GM23338 (cell line): ENCODE results near the gene RAP1A. TPM values are rescaled to one million over a fixed set of nuclear protein-coding genes. Genes with fewer than 3 reads are reported as not detected.

ENCODE experiments used
- ATAC-seq: fragments of 200-7000 bp; cut with Tn5 transposase; 3 replicates; pipeline ENCODE4 v1.9.1; 2020
- DNase-seq: peaks from one replicate; pipeline ENCODE4 v3.0.0-alpha.2; 2015; ENCODE audit warnings: low spot score
- H2AFZ ChIP-seq: fragments of 200-600 bp; sonication (generic); 2 replicates; pipeline ENCODE4 v1.8.0; 2016; ENCODE audit warnings: antibody characterized with exemption, mild to moderate bottlenecking, moderate library complexity
- H3F3A ChIP-seq: fragments of 200-600 bp; sonication (generic); replicated peaks from 2 replicates; pipeline ENCODE4 v1.8.0; 2017; ENCODE audit warnings: antibody characterized with exemption, mixed run types, low read depth
- H3K27ac ChIP-seq: fragments of 200-600 bp; sonication (generic); 2 replicates; pipeline ENCODE4 v1.6.1; 2016; ENCODE audit warnings: low read depth
- H3K27me3 ChIP-seq: fragments of 200-600 bp; sonication (generic); 2 replicates; pipeline ENCODE4 v1.8.0; 2016; ENCODE audit warnings: mild to moderate bottlenecking, mixed run types, moderate library complexity; ENCODE audit not compliant: insufficient read depth
- H3K36me3 ChIP-seq: fragments of 200-600 bp; sonication (generic); 2 replicates; pipeline ENCODE4 v1.8.0; 2016; ENCODE audit warnings: mild to moderate bottlenecking; ENCODE audit not compliant: insufficient read depth
- H3K4me1 ChIP-seq: fragments of 200-600 bp; sonication (generic); 2 replicates; pipeline ENCODE4 v1.8.0; 2016; ENCODE audit warnings: mild to moderate bottlenecking, moderate library complexity; ENCODE audit not compliant: insufficient read depth
- H3K4me2 ChIP-seq: fragments of 200-600 bp; sonication (generic); 2 replicates; pipeline ENCODE4 v1.7.1; 2017; ENCODE audit warnings: mixed run types
- H3K4me3 ChIP-seq: fragments of 200-600 bp; sonication (generic); 2 replicates; pipeline ENCODE4 v1.6.1; 2016; ENCODE audit warnings: mixed run types
- H3K79me2 ChIP-seq: fragments of 200-600 bp; sonication (generic); replicated peaks from 2 replicates; pipeline ENCODE4 v1.8.0; 2017; ENCODE audit warnings: mild to moderate bottlenecking; ENCODE audit not compliant: insufficient read depth
- H3K9me2 ChIP-seq: fragments of 200-600 bp; sonication (generic); 2 replicates; pipeline ENCODE4 v1.8.0; 2017; ENCODE audit not compliant: insufficient read depth
- H4K20me1 ChIP-seq: fragments of 200-600 bp; sonication (generic); replicated peaks from 2 replicates; pipeline ENCODE4 v1.8.0; 2017; ENCODE audit warnings: mild to moderate bottlenecking; ENCODE audit not compliant: insufficient read depth
- H3K27ac Mint-ChIP-seq: 2 replicates; pipeline ENCODE4 v1.8.0; 2020; ENCODE audit warnings: inconsistent platforms, mild to moderate bottlenecking, moderate library complexity, mixed read lengths
- H3K27me3 Mint-ChIP-seq: 3 replicates; pipeline ENCODE4 v1.8.0; 2022; ENCODE audit warnings: low read depth, mild to moderate bottlenecking, moderate library complexity, mixed read lengths, inconsistent platforms; ENCODE audit not compliant: insufficient read depth, poor library complexity
- H3K36me3 Mint-ChIP-seq: 3 replicates; pipeline ENCODE4 v1.8.0; 2021; ENCODE audit warnings: low read depth, mild to moderate bottlenecking, inconsistent platforms, moderate library complexity, mixed read lengths
- H3K4me1 Mint-ChIP-seq: 3 replicates; pipeline ENCODE4 v1.8.0; 2020; ENCODE audit warnings: mild to moderate bottlenecking, inconsistent platforms, mixed read lengths
- H3K4me3 Mint-ChIP-seq: 3 replicates; pipeline ENCODE4 v1.8.0; 2021; ENCODE audit warnings: moderate library complexity, mild to moderate bottlenecking, inconsistent platforms, mixed read lengths
- H3K9me3 Mint-ChIP-seq: 3 replicates; pipeline ENCODE4 v1.8.0; 2020; ENCODE audit warnings: moderate library complexity, mild to moderate bottlenecking, inconsistent platforms, mixed read lengths
- CREB1 ChIP-seq: fragments of 250-450 bp; sonication (Bioruptor Pico); IDR thresholded peaks from 2 replicates; pipeline ENCODE4 v1.5.0; 2020; ENCODE audit warnings: low read depth, mild to moderate bottlenecking, moderate library complexity
- CTCF ChIP-seq, 2 experiments: fragments of 200-600 bp in 1 of 2; sonication (generic) in 1 of 2; conservative IDR thresholded peaks; 2 replicates each; pipeline versions ENCODE4 v1.5.1 to v1.6.1; 2016 to 2017; ENCODE audit warnings: antibody characterized with exemption in 2 of 2, low read depth in 2 of 2, mild to moderate bottlenecking in 2 of 2, moderate library complexity in 1 of 2
- ETS1 ChIP-seq: IDR thresholded peaks from 2 replicates; pipeline ENCODE4 v1.6.1; 2016; ENCODE audit warnings: antibody characterized with exemption
- EZH2 ChIP-seq: fragments of 200-600 bp; sonication (generic); IDR thresholded peaks from one replicate; pipeline ENCODE4 v1.8.0; 2017; ENCODE audit warnings: antibody characterized with exemption, mild to moderate bottlenecking, low read depth; ENCODE audit not compliant: unreplicated experiment
- EZH2phosphoT487 ChIP-seq: fragments of 200-600 bp; sonication (generic); IDR thresholded peaks from one replicate; pipeline ENCODE4 v1.8.1; 2018; ENCODE audit warnings: antibody characterized with exemption; ENCODE audit not compliant: unreplicated experiment
- JUNB ChIP-seq: IDR thresholded peaks from one replicate; pipeline ENCODE4 v1.6.1; 2016; ENCODE audit warnings: antibody characterized with exemption; ENCODE audit not compliant: unreplicated experiment
- NANOG ChIP-seq: IDR thresholded peaks from 2 replicates; pipeline ENCODE4 v1.6.1; 2016; ENCODE audit warnings: antibody characterized with exemption, borderline replicate concordance
- POLR2AphosphoS5 ChIP-seq: IDR thresholded peaks from 2 replicates; pipeline ENCODE4 v1.6.1; 2016; ENCODE audit warnings: antibody characterized with exemption, low read depth
- REST ChIP-seq: IDR thresholded peaks from one replicate; pipeline ENCODE4 v1.6.1; 2018; ENCODE audit warnings: antibody characterized with exemption; ENCODE audit not compliant: unreplicated experiment
- STAT1 ChIP-seq: IDR thresholded peaks from one replicate; pipeline ENCODE4 v1.6.1; 2016; ENCODE audit warnings: antibody characterized with exemption; ENCODE audit not compliant: unreplicated experiment
- ZNF114 ChIP-seq: fragments of 250-450 bp; sonication (Bioruptor Pico); IDR thresholded peaks from 2 replicates; pipeline ENCODE4 v1.5.0; 2020; ENCODE audit warnings: mild to moderate bottlenecking, moderate library complexity
- polyA plus RNA-seq: library from polyadenylated mRNA; unstranded; fragments of >200 nt; fragmentation: Nextera tagmentation; extraction: Ambion mirVana; gene quantifications from 2 replicates; pipeline ENCODE4 v1.2.1, GENCODE V29; 2016
- total RNA-seq: library from RNA; depleted of rRNA; stranded (reverse); fragments of >200 nt; shearing (Covaris generic); gene quantifications from 2 replicates; pipeline ENCODE4 v1.2.3, GENCODE V29; 2014

The RAP1A gene
- total and polyA plus RNA-seq, 2 experiments from 2014 or later, result 16.2 to 23.0 TPM

- TF ChIP-seq REST, result no peak
- TF ChIP-seq ZNF114 (CRISPR knock-in tag), result no peak
- TF ChIP-seq POLR2AphosphoS5, result no peak
- TF ChIP-seq CTCF (conservative IDR thresholded peaks at IDR 0.05; ENCODE audit: low read depth in 2 of 2), result no peak
- no peak for TF ChIP-seq ETS1
These were observed 48.4 kb upstream of the RAP1A start (continued) for GRCh38 chr1:111571239-111571638.

GRCh38 chr1:111571987-111572386 is 47.6 kb upstream of the RAP1A start:
- Histone ChIP-seq H3K27ac (no peak overlapping the region), H3K36me3 (no peaks in the 10 kb centered on the region), H2AFZ (no peak overlapping the region), H3K79me2 (no peaks in the 10 kb centered on the region), H3K4me3 (no peak overlapping the region), H3K4me2 (0 out of 2 replicates have a peak overlapping the region, but pooled peaks have one; percentile 49), H3K4me1 (peaks cover 16% of the 10 kb centered on the region), H3F3A (0 out of 2 replicates have a peak, but pooled peaks cover 5% of the 10 kb centered on the region), H3K27me3 (no peaks in the 10 kb centered on the region), H4K20me1 (no peaks in the 10 kb centered on the region), H3K9me2 (no peaks in the 10 kb centered on the region)
- Mint-ChIP-seq H3K27me3 (no peaks in the 10 kb centered on the region), H3K4me3 (no peak overlapping the region), H3K9me3 (no peaks in the 10 kb centered on the region), H3K36me3 (no peaks in the 10 kb centered on the region), H3K4me1 (peaks cover 13% of the 10 kb centered on the region), H3K27ac (no peak overlapping the region)
- TF ChIP-seq CTCF (conservative IDR thresholded peaks at IDR 0.05; ENCODE audit: low read depth in 2 of 2) (no peak), REST (no peak), EZH2phosphoT487 (no peak), NANOG (no peak), JUNB (no peak), STAT1 (no peak), ZNF114 (CRISPR knock-in tag) (no peak), EZH2 (no peak), ETS1 (no peak), POLR2AphosphoS5 (no peak), CREB1 (CRISPR knock-in tag) (no peak)
- peak; percentile 82 for ATAC-seq
- DNase-seq, result peak; percentile 22
